Uterus (tissue), 4 donors: Measurements from ENCODE around the gene TNFAIP8L3. TPM values are rescaled to one million over a fixed set of nuclear protein-coding genes. Genes with fewer than 3 reads are reported as not detected.
"Not testable (repeated sequence)": the region's sequence is repeated elsewhere in the genome, so short reads cannot be mapped to it uniquely, and the experiment has no call there.

Experiments used
- DNase-seq, 2 donors: peaks; one replicate each; pipeline ENCODE4 v3.0.0-alpha.2; 2019 to 2020
- H3K27ac ChIP-seq, 2 donors: fragments of 200-600 bp; sonication (generic); 1 replicate in 1 of 2; 2 replicates in 1 of 2; pipeline ENCODE4 v1.5.1; 2016 to 2018
- H3K27me3 ChIP-seq, 2 donors: fragments of 200-600 bp; sonication (generic); one replicate each; pipeline ENCODE4 v1.5.1; 2018 to 2019; ENCODE audit warnings: control low read depth in 1 of 2
- H3K36me3 ChIP-seq, 2 donors: fragments of 200-600 bp; sonication (generic); one replicate each; pipeline ENCODE4 v1.5.1; 2019; ENCODE audit warnings: control low read depth in 1 of 2
- H3K4me1 ChIP-seq, 2 donors: fragments of 200-600 bp; sonication (generic); one replicate each; pipeline ENCODE4 v1.5.1; 2018 to 2019; ENCODE audit warnings: control low read depth in 1 of 2
- H3K4me3 ChIP-seq, 2 donors: fragments of 200-600 bp; sonication (generic); 1 replicate in 1 of 2; 2 replicates in 1 of 2; pipeline ENCODE4 v1.5.1; 2018 to 2019; ENCODE audit warnings: mild to moderate bottlenecking in 1 of 2
- H3K9me3 ChIP-seq, 2 donors: fragments of 200-600 bp; sonication (generic); one replicate each; pipeline ENCODE4 v1.5.1; 2019; ENCODE audit warnings: control low read depth in 1 of 2
- POLR2A ChIP-seq, 2 donors: fragments of 450-650 bp; IDR thresholded peaks; one replicate each; pipeline ENCODE4 v1.6.1; 2016; ENCODE audit warnings: antibody characterized with exemption in 2 of 2, mild to moderate bottlenecking in 1 of 2, moderate library complexity in 1 of 2
- intact Hi-C: fragments of 100-400 bp; cut with DNase I; formaldehyde crosslinking; loops from one replicate; pipeline ENCODE4 v1.15.1; 2023; ENCODE audit warnings: low total_unique reads
- total RNA-seq, 4 donors: library from RNA; depleted of rRNA in 3 of 4; stranded (reverse); fragments of >200 nt in 3 of 4; gene quantifications; one replicate each; pipeline versions ENCODE4 v1.1.0 to v1.2.4, GENCODE V29; 2014 to 2023
- TF ChIP-seq, protein P1 (sequence below), 4 experiments: fragments of 200-600 bp in 2 of 4; fragments of 450-650 bp in 2 of 4; sonication (generic) in 2 of 4; IDR thresholded peaks; one replicate each; pipeline ENCODE4 v1.5.1; 2016 to 2019; ENCODE audit warnings: antibody characterized with exemption in 4 of 4, mild to moderate bottlenecking in 2 of 4, moderate library complexity in 1 of 4
- donor health status: DM: yes; HTN: yes; CAD: no.

The TNFAIP8L3 gene
- total RNA-seq, 4 donors from 2014 or later: 20.0 to 173 (median 43.2) TPM

- H3K36me3 ChIP-seq: no peaks in the 10 kb centered on the region
- no peak overlapping the region for H3K27ac ChIP-seq
- H3K27me3 ChIP-seq: no peaks in the 10 kb centered on the region
- DNase-seq: no peak
- H3K4me3 ChIP-seq: no peak overlapping the region
- H3K9me3 ChIP-seq: no peaks in the 10 kb centered on the region
- no peaks in the 10 kb centered on the region for H3K4me1 ChIP-seq
- intact Hi-C loops: no loop called here
- TF ChIP-seq, protein P1, sequence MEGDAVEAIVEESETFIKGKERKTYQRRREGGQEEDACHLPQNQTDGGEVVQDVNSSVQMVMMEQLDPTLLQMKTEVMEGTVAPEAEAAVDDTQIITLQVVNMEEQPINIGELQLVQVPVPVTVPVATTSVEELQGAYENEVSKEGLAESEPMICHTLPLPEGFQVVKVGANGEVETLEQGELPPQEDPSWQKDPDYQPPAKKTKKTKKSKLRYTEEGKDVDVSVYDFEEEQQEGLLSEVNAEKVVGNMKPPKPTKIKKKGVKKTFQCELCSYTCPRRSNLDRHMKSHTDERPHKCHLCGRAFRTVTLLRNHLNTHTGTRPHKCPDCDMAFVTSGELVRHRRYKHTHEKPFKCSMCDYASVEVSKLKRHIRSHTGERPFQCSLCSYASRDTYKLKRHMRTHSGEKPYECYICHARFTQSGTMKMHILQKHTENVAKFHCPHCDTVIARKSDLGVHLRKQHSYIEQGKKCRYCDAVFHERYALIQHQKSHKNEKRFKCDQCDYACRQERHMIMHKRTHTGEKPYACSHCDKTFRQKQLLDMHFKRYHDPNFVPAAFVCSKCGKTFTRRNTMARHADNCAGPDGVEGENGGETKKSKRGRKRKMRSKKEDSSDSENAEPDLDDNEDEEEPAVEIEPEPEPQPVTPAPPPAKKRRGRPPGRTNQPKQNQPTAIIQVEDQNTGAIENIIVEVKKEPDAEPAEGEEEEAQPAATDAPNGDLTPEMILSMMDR (IDR thresholded peaks at IDR 0.05): no peak
- TF ChIP-seq POLR2A (IDR thresholded peaks at IDR 0.05): no peak
Measured at GRCh38 chr15:51038162-51038973, 56.3 kb downstream of the TNFAIP8L3 start.

DNA sequence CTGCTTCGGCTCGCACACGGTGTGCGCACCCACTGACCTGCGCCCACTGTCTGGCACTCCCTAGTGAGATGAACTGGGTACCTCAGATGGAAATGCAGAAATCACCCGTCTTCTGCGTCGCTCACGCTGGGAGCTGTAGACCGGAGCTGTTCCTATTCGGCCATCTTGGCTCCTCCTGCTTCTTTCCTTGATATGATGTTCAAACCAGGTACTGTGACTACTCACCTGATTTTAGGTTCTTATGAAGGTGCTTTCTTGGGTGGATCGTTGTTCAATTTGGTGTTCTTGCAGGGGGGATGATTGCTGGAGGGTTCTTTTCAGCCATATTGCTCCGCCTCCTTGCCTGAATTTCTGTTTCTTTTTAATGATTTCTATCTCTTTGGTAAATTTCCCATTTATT lies 57.2 kb downstream of the TNFAIP8L3 start:
- intact Hi-C loops, H3K27ac ChIP-seq, H3K9me3 ChIP-seq, DNase-seq, H3K4me1 ChIP-seq, H3K4me3 ChIP-seq, H3K27me3 ChIP-seq, H3K36me3 ChIP-seq: not testable (repeated sequence)

DNA sequence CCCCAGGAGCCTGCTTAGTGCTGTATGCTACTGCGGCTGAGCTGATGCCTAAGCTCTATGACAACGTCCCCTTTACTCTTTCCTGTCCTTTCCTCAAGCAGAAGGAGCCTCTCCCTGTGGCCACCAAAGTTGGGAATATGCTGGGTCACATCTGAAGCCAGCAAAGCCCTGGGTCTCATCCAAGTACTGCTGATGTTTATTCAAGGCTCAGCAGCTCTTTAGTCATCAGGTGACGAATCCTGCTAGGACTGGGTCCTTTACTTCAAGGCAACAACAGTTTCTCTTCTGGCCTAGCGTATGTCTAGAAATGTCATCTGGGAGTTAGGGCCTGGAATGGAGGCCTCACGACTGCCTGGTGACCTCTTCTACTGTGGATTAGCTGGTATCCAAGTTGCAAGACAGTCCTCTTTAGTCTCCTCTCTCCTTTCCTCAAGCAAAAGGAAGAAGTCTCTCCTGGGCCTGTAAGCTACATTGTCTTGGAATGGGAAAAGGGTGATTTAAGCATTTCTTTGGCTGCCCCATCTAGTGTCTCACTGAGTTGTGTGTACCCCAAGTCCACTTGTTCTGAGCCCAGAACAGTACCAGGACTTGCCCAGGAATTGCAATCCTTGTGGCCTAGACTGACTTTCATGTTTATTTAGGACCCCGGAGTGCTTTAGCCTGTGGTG lies 63.9 kb downstream of the TNFAIP8L3 start:
- no peak for DNase-seq
- H3K27ac ChIP-seq: no peak overlapping the region
- H3K36me3 ChIP-seq: no peaks in the 10 kb centered on the region
- H3K9me3 ChIP-seq: peaks cover 0 to 4% of the 10 kb centered on the region in 2 donors
- intact Hi-C loops: no loop called here
- no peaks in the 10 kb centered on the region for H3K4me1 ChIP-seq
- no peak overlapping the region for H3K4me3 ChIP-seq
- no peaks in the 10 kb centered on the region for H3K27me3 ChIP-seq
- TF ChIP-seq, protein P1 (IDR thresholded peaks at IDR 0.05): no peak
- TF ChIP-seq POLR2A (IDR thresholded peaks at IDR 0.05): no peak

- H3K27me3 ChIP-seq: no peaks in the 10 kb centered on the region
- TF ChIP-seq POLR2A (IDR thresholded peaks at IDR 0.05): no peak
- TF ChIP-seq, protein P1 (IDR thresholded peaks at IDR 0.05): no peak
- no peak for DNase-seq
- no peaks in the 10 kb centered on the region for H3K36me3 ChIP-seq
- no peak overlapping the region for H3K4me3 ChIP-seq
- H3K27ac ChIP-seq: no peak overlapping the region
- H3K4me1 ChIP-seq: no peaks in the 10 kb centered on the region
- intact Hi-C loops: no loop called here
- H3K9me3 ChIP-seq: peaks cover 0 to 4% of the 10 kb centered on the region in 2 donors
Measured at GRCh38 chr15:51025454-51025846, 69.3 kb downstream of the TNFAIP8L3 start.

DNA sequence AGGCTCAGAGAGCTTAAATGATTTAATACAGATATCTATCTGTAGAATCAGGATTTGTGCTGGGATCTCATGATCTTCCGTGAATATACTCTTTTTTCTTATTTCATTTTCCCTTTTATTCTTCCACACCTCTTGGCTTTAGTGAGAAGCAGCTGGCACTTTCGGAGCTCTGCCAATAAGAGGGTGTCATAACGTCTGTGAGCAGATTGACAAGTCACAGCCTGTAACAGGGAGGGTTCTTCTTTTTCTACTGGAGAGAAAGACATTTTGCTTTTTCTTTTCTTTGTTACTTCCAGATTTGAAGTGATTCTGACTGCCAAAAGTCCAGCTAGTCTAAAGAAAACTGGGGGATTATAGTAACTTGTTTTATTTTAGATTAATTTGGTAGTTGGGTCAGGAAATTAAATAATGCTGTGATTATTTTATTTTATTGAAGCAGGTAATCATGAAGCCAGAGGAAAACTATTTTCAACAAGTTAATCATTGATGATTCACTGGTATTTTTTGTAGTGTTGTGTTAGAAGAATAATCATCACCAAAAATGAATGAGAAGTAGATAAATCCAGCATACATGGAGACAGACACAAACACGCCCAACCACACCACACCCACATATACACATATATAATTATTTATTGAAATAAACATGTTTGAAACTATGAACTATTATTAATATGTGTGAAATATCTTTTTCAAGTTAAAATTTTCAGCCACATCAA lies 69.8 kb downstream of the TNFAIP8L3 start:
- no peak overlapping the region for H3K4me3 ChIP-seq
- H3K27me3 ChIP-seq: no peaks in the 10 kb centered on the region
- no peaks in the 10 kb centered on the region for H3K36me3 ChIP-seq
- H3K4me1 ChIP-seq: no peaks in the 10 kb centered on the region
- intact Hi-C loops: no loop called here
- DNase-seq: no peak
- no peak overlapping the region for H3K27ac ChIP-seq
- TF ChIP-seq POLR2A (IDR thresholded peaks at IDR 0.05): no peak
- TF ChIP-seq, protein P1 (IDR thresholded peaks at IDR 0.05): no peak
- peaks cover 0 to 4% of the 10 kb centered on the region in 2 donors for H3K9me3 ChIP-seq
